ENCODE results near the gene RHBDD1. TPM values are rescaled to one million over a fixed set of nuclear protein-coding genes. Genes with fewer than 3 reads are reported as not detected.
A peak's percentile ranks its signal among the peaks of the same experiment; 100 is the strongest.

Gene RHBDD1
- total and polyA plus RNA-seq, 2 donors (not counting 1 experiment from before 2014, with no cell fraction given), result 21.2 to 128 TPM

- peaks cover 21 to 31% of the 10 kb centered on the region in 2 donors for H3K4me1 ChIP-seq (ENCODE audit: control insufficient read depth in 2 of 2, insufficient read depth in 2 of 2, low read length in 2 of 2)
- Mint-ChIP-seq H3K9me3 (ENCODE audit: insufficient read depth) (no peaks in the 10 kb centered on the region), H3K4me3 (no peak overlapping the region), H3K27me3 (no peaks in the 10 kb centered on the region), H3K27ac (peak overlapping the region; percentile 33), H3K4me1 (peaks cover 33% of the 10 kb centered on the region)
- ChIA-PET CTCF (no interaction called here), POLR2A (no interaction called here)
- H3K9ac ChIP-seq (ENCODE audit: low read length), result no peak overlapping the region
- intact Hi-C loops (cut with micrococcal nuclease), result no loop called here
- no peaks in the 10 kb centered on the region for H3K9me3 ChIP-seq (ENCODE audit: control extremely low read depth in 1 of 3, control insufficient read depth in 2 of 3, insufficient read depth in 1 of 3, low read length in 2 of 3)
- no peak for ATAC-seq (ENCODE audit: low read depth)
- H3K27me3 ChIP-seq (replicated peaks in 1 of 4; ENCODE audit: control extremely low read depth in 1 of 4, control insufficient read depth in 3 of 4, insufficient read depth in 4 of 4, low read length in 3 of 4), result no peaks in the 10 kb centered on the region
- DNase-seq, result no peak
- no peak overlapping the region for H3K4me3 ChIP-seq (ENCODE audit: control extremely low read depth in 1 of 5, extremely low read depth in 1 of 5, insufficient read depth in 1 of 5, low read depth in 2 of 5, low read length in 4 of 5)
- TF ChIP-seq CTCF (IDR thresholded peaks at IDR 0.05), result no peak
- TF ChIP-seq EZH2 (IDR thresholded peaks at IDR 0.05; ENCODE audit: borderline replicate concordance, insufficient read depth, low read depth, low read length, poor library complexity, severe bottlenecking), result no peak
- H3K79me2 ChIP-seq (ENCODE audit: control insufficient read depth, insufficient read depth, low read length), result peaks cover 24% of the 10 kb centered on the region
- H4K20me1 ChIP-seq (ENCODE audit: control insufficient read depth, insufficient read depth, low read length, poor library complexity, severe bottlenecking), result no peaks in the 10 kb centered on the region
- no peak overlapping the region for H3K27ac ChIP-seq (ENCODE audit: low read length in 2 of 2)
- peaks cover 9 to 22% of the 10 kb centered on the region in 2 experiments for H3K36me3 ChIP-seq (replicated peaks in 1 of 2; ENCODE audit: control extremely low read depth in 1 of 2, control insufficient read depth in 1 of 2, extremely low read depth in 1 of 2, insufficient read depth in 2 of 2, low read length in 1 of 2)
- 80% methylated on average over 1 of the region's 2 CpGs for WGBS (ENCODE audit: insufficient coverage)
- H2AFZ ChIP-seq (ENCODE audit: insufficient read depth, low read depth, low read length, poor library complexity, severe bottlenecking), result no peak overlapping the region
- H3K4me2 ChIP-seq (replicated peaks; ENCODE audit: low read depth, low read length, poor library complexity, severe bottlenecking), result no peak overlapping the region
These were observed 37.3 kb downstream of the RHBDD1 start for GRCh38 chr2:226873051-226873620.

- Histone ChIP-seq H3K4me1 (ENCODE audit: control insufficient read depth in 2 of 2, insufficient read depth in 2 of 2, low read length in 2 of 2) (peaks cover 21 to 31% of the 10 kb centered on the region in 2 donors), H3K27ac (ENCODE audit: low read length in 2 of 2) (no peak overlapping the region), H3K9ac (ENCODE audit: low read length) (no peak overlapping the region), H3K4me3 (ENCODE audit: control extremely low read depth in 1 of 5, extremely low read depth in 1 of 5, insufficient read depth in 1 of 5, low read depth in 2 of 5, low read length in 4 of 5) (no peak overlapping the region), H3K36me3 (replicated peaks in 1 of 2; ENCODE audit: control extremely low read depth in 1 of 2, control insufficient read depth in 1 of 2, extremely low read depth in 1 of 2, insufficient read depth in 2 of 2, low read length in 1 of 2) (peaks cover 9 to 21% of the 10 kb centered on the region in 2 experiments), H3K79me2 (ENCODE audit: control insufficient read depth, insufficient read depth, low read length) (peaks cover 21% of the 10 kb centered on the region), H3K27me3 (replicated peaks in 1 of 4; ENCODE audit: control extremely low read depth in 1 of 4, control insufficient read depth in 3 of 4, insufficient read depth in 4 of 4, low read length in 3 of 4) (no peaks in the 10 kb centered on the region), H4K20me1 (ENCODE audit: control insufficient read depth, insufficient read depth, low read length, poor library complexity, severe bottlenecking) (no peaks in the 10 kb centered on the region), H3K4me2 (replicated peaks; ENCODE audit: low read depth, low read length, poor library complexity, severe bottlenecking) (no peak overlapping the region), H2AFZ (ENCODE audit: insufficient read depth, low read depth, low read length, poor library complexity, severe bottlenecking) (no peak overlapping the region), H3K9me3 (ENCODE audit: control extremely low read depth in 1 of 3, control insufficient read depth in 2 of 3, insufficient read depth in 1 of 3, low read length in 2 of 3) (no peaks in the 10 kb centered on the region)
- CTCF ChIA-PET, result no interaction called here
- H3K9me3 Mint-ChIP-seq (ENCODE audit: insufficient read depth), result no peaks in the 10 kb centered on the region
- TF ChIP-seq CTCF (IDR thresholded peaks at IDR 0.05) (no peak), EZH2 (IDR thresholded peaks at IDR 0.05; ENCODE audit: borderline replicate concordance, insufficient read depth, low read depth, low read length, poor library complexity, severe bottlenecking) (no peak)
- POLR2A ChIA-PET, result no interaction called here
- no peak for DNase-seq
- no CpG with 5 or more reads among the region's 1 CpG for WGBS (ENCODE audit: insufficient coverage)
- ATAC-seq (ENCODE audit: low read depth), result no peak
- H3K4me3 Mint-ChIP-seq, result no peak overlapping the region
- H3K27me3 Mint-ChIP-seq, result no peaks in the 10 kb centered on the region
- intact Hi-C loops (cut with micrococcal nuclease), result no loop called here
- H3K4me1 Mint-ChIP-seq, result peaks cover 31% of the 10 kb centered on the region
- peak overlapping the region; percentile 33 for H3K27ac Mint-ChIP-seq
These were observed 38.0 kb downstream of the RHBDD1 start for GRCh38 chr2:226873826-226874225.
